Astrocyte (in vitro differentiated cells and primary cell): ENCODE results near the gene ANKRD44.

Experiments used
- EZH2 ChIP-seq: IDR thresholded peaks from 2 replicates; pipeline ENCODE4 v1.6.1; 2012; ENCODE audit warnings: mild to moderate bottlenecking, low read length, inconsistent platforms; ENCODE audit not compliant: insufficient read depth
- TF ChIP-seq, protein P1 (sequence below): IDR thresholded peaks from 2 replicates; pipeline ENCODE4 v1.5.1; 2011; ENCODE audit warnings: low read depth, mild to moderate bottlenecking, inconsistent platforms, low read length, moderate library complexity; ENCODE audit not compliant: insufficient read depth

DNA sequence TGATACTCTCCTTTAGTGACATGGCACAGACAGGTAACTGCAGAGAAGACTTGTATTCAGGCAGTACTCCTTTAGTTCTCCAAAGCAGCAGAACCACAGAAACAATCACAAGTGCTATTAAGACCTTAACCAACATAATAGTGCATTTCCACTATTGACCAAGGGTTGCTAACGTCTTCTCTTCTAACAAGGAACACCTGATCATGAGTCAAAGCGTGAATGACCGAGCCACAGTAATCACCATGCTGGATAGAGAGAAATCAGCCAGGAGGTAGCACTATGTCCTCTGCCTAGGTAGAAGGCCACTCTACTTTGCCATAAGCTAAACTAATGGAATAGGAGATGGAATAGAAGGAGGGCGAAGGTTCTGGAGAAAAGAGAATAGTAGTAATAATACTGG lies 161.0 kb downstream of the ANKRD44 start:
- TF ChIP-seq, protein P1, sequence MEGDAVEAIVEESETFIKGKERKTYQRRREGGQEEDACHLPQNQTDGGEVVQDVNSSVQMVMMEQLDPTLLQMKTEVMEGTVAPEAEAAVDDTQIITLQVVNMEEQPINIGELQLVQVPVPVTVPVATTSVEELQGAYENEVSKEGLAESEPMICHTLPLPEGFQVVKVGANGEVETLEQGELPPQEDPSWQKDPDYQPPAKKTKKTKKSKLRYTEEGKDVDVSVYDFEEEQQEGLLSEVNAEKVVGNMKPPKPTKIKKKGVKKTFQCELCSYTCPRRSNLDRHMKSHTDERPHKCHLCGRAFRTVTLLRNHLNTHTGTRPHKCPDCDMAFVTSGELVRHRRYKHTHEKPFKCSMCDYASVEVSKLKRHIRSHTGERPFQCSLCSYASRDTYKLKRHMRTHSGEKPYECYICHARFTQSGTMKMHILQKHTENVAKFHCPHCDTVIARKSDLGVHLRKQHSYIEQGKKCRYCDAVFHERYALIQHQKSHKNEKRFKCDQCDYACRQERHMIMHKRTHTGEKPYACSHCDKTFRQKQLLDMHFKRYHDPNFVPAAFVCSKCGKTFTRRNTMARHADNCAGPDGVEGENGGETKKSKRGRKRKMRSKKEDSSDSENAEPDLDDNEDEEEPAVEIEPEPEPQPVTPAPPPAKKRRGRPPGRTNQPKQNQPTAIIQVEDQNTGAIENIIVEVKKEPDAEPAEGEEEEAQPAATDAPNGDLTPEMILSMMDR, result no peak
- TF ChIP-seq EZH2, result no peak
